GM19467 (cell line): ENCODE results near the gene FMN2.
"Not testable (repeated sequence)": the region's sequence is repeated elsewhere in the genome, so short reads cannot be mapped to it uniquely, and the experiment has no call there.

Source experiments
- ATAC-seq: cut with Tn5 transposase; IDR thresholded peaks from one replicate; pipeline ENCODE4 v1.9.1; 2021; ENCODE audit warnings: mild to moderate bottlenecking, moderate library complexity; ENCODE audit not compliant: unreplicated experiment

The FMN2 gene

GRCh38 chr1:240409615-240410014 lies 317.9 kb downstream of the FMN2 start:
- ATAC-seq: no peak

- no peak for ATAC-seq
Measured at GRCh38 chr1:240413732-240414131, 322.0 kb downstream of the FMN2 start.

- no peak for ATAC-seq
Measured at GRCh38 chr1:240414237-240414636, 322.6 kb downstream of the FMN2 start.

- ATAC-seq: not testable (repeated sequence)
Measured at GRCh38 chr1:240415011-240415410, 323.3 kb downstream of the FMN2 start.

- no peak for ATAC-seq
Measured at GRCh38 chr1:240415532-240415931, 323.8 kb downstream of the FMN2 start.

- no peak for ATAC-seq
Measured at GRCh38 chr1:240417317-240417716, 325.6 kb downstream of the FMN2 start.

GRCh38 chr1:240420766-240421165 lies 329.1 kb downstream of the FMN2 start:
- no peak for ATAC-seq

GRCh38 chr1:240423246-240423924 lies 331.7 kb downstream of the FMN2 start:
- ATAC-seq: no peak

- ATAC-seq: no peak
Measured at GRCh38 chr1:240424740-240425464, 333.2 kb downstream of the FMN2 start.

- ATAC-seq: no peak
Measured at GRCh38 chr1:240426051-240426450, 334.4 kb downstream of the FMN2 start.

GRCh38 chr1:240435996-240436566 lies 344.4 kb downstream of the FMN2 start:
- ATAC-seq: no peak

- no peak for ATAC-seq
Measured at GRCh38 chr1:240441669-240442068, 350.0 kb downstream of the FMN2 start.

- no peak for ATAC-seq
Measured at GRCh38 chr1:240445369-240445768, 353.7 kb downstream of the FMN2 start.

- ATAC-seq: no peak
Measured at GRCh38 chr1:240455228-240455821, 363.6 kb downstream of the FMN2 start.

- ATAC-seq: no peak
Measured at GRCh38 chr1:240457203-240457602, 365.5 kb downstream of the FMN2 start.

GRCh38 chr1:240462277-240462676 lies 370.6 kb downstream of the FMN2 start:
- no peak for ATAC-seq

GRCh38 chr1:240462766-240463395 lies 371.2 kb downstream of the FMN2 start:
- no peak for ATAC-seq

- no peak for ATAC-seq
Measured at GRCh38 chr1:240464099-240464498, 372.4 kb downstream of the FMN2 start.

- no peak for ATAC-seq
Measured at GRCh38 chr1:240465531-240465940, 373.9 kb downstream of the FMN2 start.

GRCh38 chr1:240466509-240466908 lies 374.8 kb downstream of the FMN2 start:
- ATAC-seq: no peak

GRCh38 chr1:240467895-240468294 lies 376.2 kb downstream of the FMN2 start:
- no peak for ATAC-seq
